Thyroid gland (tissue), 4 donors: ENCODE measurements around the gene UBAP2. TPM values are rescaled to one million over a fixed set of nuclear protein-coding genes. Genes with fewer than 3 reads are reported as not detected.

Experiments
- DNase-seq, 2 donors: peaks; one replicate each; pipeline ENCODE4 v3.0.0-alpha.2; 2019
- H3K27ac ChIP-seq, 3 donors: fragments of 200-600 bp; sonication (generic); 1 replicate in 2 of 3; 2 replicates in 1 of 3; pipeline ENCODE4 v1.5.1; 2016 to 2019; ENCODE audit warnings: mild to moderate bottlenecking in 1 of 3, moderate library complexity in 1 of 3
- H3K27me3 ChIP-seq: fragments of 200-600 bp; sonication (generic); one replicate; pipeline ENCODE4 v1.5.1; 2019
- H3K36me3 ChIP-seq, 2 donors: fragments of 200-600 bp; sonication (generic); one replicate each; pipeline ENCODE4 v1.5.1; 2016 to 2019
- H3K4me1 ChIP-seq, 2 donors: fragments of 200-600 bp; sonication (generic); one replicate each; pipeline ENCODE4 v1.5.1; 2017 to 2019
- H3K4me3 ChIP-seq, 3 donors: fragments of 200-600 bp; sonication (generic); replicated peaks in 1 of 3; 1 replicate in 2 of 3; 2 replicates in 1 of 3; pipeline ENCODE4 v1.5.1; 2016; ENCODE audit warnings: mild to moderate bottlenecking in 1 of 3
- H3K9me3 ChIP-seq: fragments of 200-600 bp; sonication (generic); one replicate; pipeline ENCODE4 v1.5.1; 2017
- CTCF ChIP-seq, 6 experiments: fragments of 200-600 bp in 3 of 6; fragments of 450-650 bp in 3 of 6; sonication (generic) in 3 of 6; IDR thresholded peaks; one replicate each; pipeline ENCODE4 v1.5.1; 2016 to 2019; ENCODE audit warnings: antibody characterized with exemption in 6 of 6, mild to moderate bottlenecking in 2 of 6, inconsistent platforms in 1 of 6, moderate library complexity in 1 of 6
- POLR2A ChIP-seq, 2 donors: fragments of 450-650 bp; IDR thresholded peaks; one replicate each; pipeline ENCODE4 v1.6.1; 2017; ENCODE audit warnings: antibody characterized with exemption in 2 of 2, mild to moderate bottlenecking in 2 of 2, moderate library complexity in 1 of 2
- WGBS, 2 donors: methylation state at CpG; one replicate each; pipeline ENCODE4 v1.1.5; 2017; 5-methylcytosine and 5-hydroxymethylcytosine counted together
- intact Hi-C: fragments of 100-400 bp; cut with DNase I; formaldehyde crosslinking; loops from one replicate; pipeline ENCODE4 v1.15.1; 2023
- total RNA-seq, 4 donors: library from RNA; depleted of rRNA; stranded (reverse); fragments of >200 nt; gene quantifications; one replicate each; pipeline ENCODE4 v1.2.3, GENCODE V29; 2016

Gene UBAP2
- 10 to 100 TPM; 30.3 to 48.5 (median 35.5) TPM for total RNA-seq

GRCh38 chr9:34048727-34049629 is at the start of gene UBAP2:
Gene UBAP2, minus strand, starts transcription at chr9:34048887. Its CDS starts 31,739 bp downstream, at chr9:34017148.
- Histone ChIP-seq H3K4me1 (peaks cover 24 to 30% of the 10 kb centered on the region in 2 donors), H3K4me3 (peak within 1 kb of the TSS; percentile 49 to 83 (median 81)), H3K36me3 (no peaks in the 10 kb centered on the region), H3K9me3 (no peaks in the 10 kb centered on the region), H3K27me3 (no peaks in the 10 kb centered on the region), H3K27ac (peak within 1 kb of the TSS; percentile 89 to 97 (median 94))
- WGBS, 2 donors: 0% methylated on average over 28 to 63 of the region's 70 CpGs
- intact Hi-C loops: loop anchor here (10.0 kb wide), 1 partner anchor 234 kb away; the partner anchor contains the start of gene UBE2R2
- TF ChIP-seq POLR2A (IDR thresholded peaks at IDR 0.05) (peak; percentile 82 to 98), CTCF (IDR thresholded peaks at IDR 0.05) (peak in 1 of 6 experiments; percentile 16)
- DNase-seq: peak; percentile 98

- no peak overlapping the region for H3K27ac ChIP-seq
- peaks cover 5 to 13% of the 10 kb centered on the region in 2 donors for H3K4me1 ChIP-seq
- H3K9me3 ChIP-seq: no peaks in the 10 kb centered on the region
- H3K27me3 ChIP-seq: no peaks in the 10 kb centered on the region
- DNase-seq: no peak
- no peak for TF ChIP-seq POLR2A (IDR thresholded peaks at IDR 0.05)
- no peak for TF ChIP-seq CTCF (IDR thresholded peaks at IDR 0.05)
- H3K4me3 ChIP-seq: no peak overlapping the region
- peaks cover 50 to 64% of the 10 kb centered on the region in 2 donors for H3K36me3 ChIP-seq
- intact Hi-C loops: no loop called here
- WGBS, 2 donors: 94 to 96% methylated on average over 5 of the region's 5 CpGs
These were observed 49.6 kb upstream of the UBAP2 start for GRCh38 chr9:34098307-34098706.

GRCh38 chr9:34097865-34098264 is 49.2 kb upstream of the UBAP2 start:
- 59 to 73% methylated on average over 1 of the region's 1 CpG for WGBS, 2 donors
- no peak for DNase-seq
- no peaks in the 10 kb centered on the region for H3K9me3 ChIP-seq
- peaks cover 50 to 64% of the 10 kb centered on the region in 2 donors for H3K36me3 ChIP-seq
- no peaks in the 10 kb centered on the region for H3K27me3 ChIP-seq
- intact Hi-C loops: no loop called here
- no peak overlapping the region for H3K4me3 ChIP-seq
- no peak for TF ChIP-seq POLR2A (IDR thresholded peaks at IDR 0.05)
- no peak for TF ChIP-seq CTCF (IDR thresholded peaks at IDR 0.05)
- no peak overlapping the region for H3K27ac ChIP-seq
- peaks cover 5 to 13% of the 10 kb centered on the region in 2 donors for H3K4me1 ChIP-seq

GRCh38 chr9:34096751-34097150 is 48.1 kb upstream of the UBAP2 start:
- Histone ChIP-seq H3K9me3 (no peaks in the 10 kb centered on the region), H3K27ac (peak overlapping the region in 1 of 3 donors; percentile 51), H3K4me1 (peaks cover 5 to 13% of the 10 kb centered on the region in 2 donors), H3K27me3 (no peaks in the 10 kb centered on the region), H3K36me3 (peaks cover 39 to 63% of the 10 kb centered on the region in 2 donors), H3K4me3 (no peak overlapping the region)
- WGBS, 2 donors: 74 to 89% methylated on average over 4 of the region's 4 CpGs
- TF ChIP-seq POLR2A (IDR thresholded peaks at IDR 0.05) (no peak), CTCF (IDR thresholded peaks at IDR 0.05) (no peak)
- intact Hi-C loops: no loop called here
- no peak for DNase-seq

GRCh38 chr9:34093578-34093977 is 44.9 kb upstream of the UBAP2 start:
- no peak for TF ChIP-seq CTCF (IDR thresholded peaks at IDR 0.05)
- TF ChIP-seq POLR2A (IDR thresholded peaks at IDR 0.05): no peak

More at GRCh38 chr9:34093578-34093977, 44.9 kb upstream of the UBAP2 start:
- no peak overlapping the region for H3K4me3 ChIP-seq
- no peaks in the 10 kb centered on the region for H3K27me3 ChIP-seq
- H3K36me3 ChIP-seq: peaks cover 46 to 74% of the 10 kb centered on the region in 2 donors
- H3K27ac ChIP-seq: peak overlapping the region in 1 of 3 donors; percentile 71
- intact Hi-C loops: no loop called here
- WGBS, 2 donors: 69 to 85% methylated on average over 5 of the region's 5 CpGs
- peak; percentile 26 to 47 for DNase-seq
- H3K9me3 ChIP-seq: no peaks in the 10 kb centered on the region
- H3K4me1 ChIP-seq: peaks cover 5 to 13% of the 10 kb centered on the region in 2 donors
